Endothelial cell of hepatic sinusoid (primary cell): ENCODE measurements around the gene PRKD3.

Experiments
- in situ Hi-C: cut with HindIII; loops from 2 replicates; pipeline ENCODE4 v1.10.0; 2017; ENCODE audit warnings: low sequenced_read_pairs

Gene PRKD3

DNA sequence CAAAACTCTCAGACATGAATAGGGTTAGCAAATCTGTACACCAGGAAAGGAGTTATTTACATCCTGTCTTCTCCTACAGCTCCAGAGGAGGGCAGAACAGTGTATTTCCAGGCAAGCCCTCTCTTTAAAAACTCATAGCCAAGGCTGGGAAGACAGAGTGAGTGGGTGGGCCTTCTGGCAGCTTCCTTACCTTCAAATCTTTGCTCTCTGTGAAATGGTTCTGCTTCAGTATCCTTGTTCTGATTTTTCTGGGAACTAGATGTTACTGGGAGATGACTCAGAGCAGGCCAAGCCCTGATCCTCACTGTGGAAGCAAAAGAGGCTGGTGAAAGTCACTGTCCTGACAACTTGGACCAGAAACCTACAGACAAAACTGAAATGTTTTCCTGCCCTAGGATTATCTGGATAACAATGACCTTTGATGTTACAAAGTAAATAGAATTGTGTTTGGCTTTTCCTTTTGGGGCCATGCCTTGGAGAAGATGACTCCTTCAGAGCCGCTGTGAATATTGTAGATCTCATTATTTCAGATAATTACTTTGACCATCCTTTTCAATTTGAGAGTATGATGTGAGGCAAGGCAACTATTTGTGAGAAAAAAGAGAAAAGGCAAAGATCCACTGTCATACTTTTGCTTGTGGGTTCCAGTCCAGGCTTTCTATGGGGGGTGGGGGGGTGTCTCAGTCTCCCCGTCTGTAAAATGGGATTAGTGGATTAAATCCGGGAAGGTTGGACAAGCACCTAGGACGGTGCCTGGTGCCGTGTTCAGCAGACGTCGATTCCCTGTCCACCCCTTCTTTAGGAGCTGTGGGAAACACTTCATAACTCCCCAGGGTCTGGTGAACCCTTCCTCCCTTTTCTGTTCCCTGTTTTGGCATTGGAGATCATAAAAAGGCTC lies 19.2 kb upstream of the PRKD3 start:
- in situ Hi-C loops, result no loop called here

- in situ Hi-C loops, result no loop called here
Observed at GRCh38 chr2:37342591-37343220, 18.1 kb upstream of the PRKD3 start.

- in situ Hi-C loops, result no loop called here
Observed at GRCh38 chr2:37340637-37341036, 16.0 kb upstream of the PRKD3 start.

DNA sequence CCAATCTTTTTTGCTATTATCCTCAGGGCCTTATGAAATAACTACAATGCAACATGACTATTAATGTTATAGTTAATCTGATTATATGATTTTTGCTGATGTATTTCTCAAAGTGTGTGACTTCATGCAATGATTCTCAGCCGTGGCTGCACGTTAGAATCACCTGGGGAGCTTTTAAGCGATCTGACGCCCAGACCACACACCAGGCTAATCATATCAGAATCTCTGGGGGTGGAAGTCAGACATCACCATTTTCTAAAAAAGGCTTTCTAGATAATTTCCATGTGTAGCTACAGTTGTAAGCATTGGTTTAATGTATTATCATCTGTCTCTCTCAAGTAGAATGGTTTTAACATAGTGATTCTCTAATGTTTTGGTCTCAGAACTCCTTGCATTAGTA lies 14.3 kb upstream of the PRKD3 start:
- in situ Hi-C loops, result no loop called here

DNA sequence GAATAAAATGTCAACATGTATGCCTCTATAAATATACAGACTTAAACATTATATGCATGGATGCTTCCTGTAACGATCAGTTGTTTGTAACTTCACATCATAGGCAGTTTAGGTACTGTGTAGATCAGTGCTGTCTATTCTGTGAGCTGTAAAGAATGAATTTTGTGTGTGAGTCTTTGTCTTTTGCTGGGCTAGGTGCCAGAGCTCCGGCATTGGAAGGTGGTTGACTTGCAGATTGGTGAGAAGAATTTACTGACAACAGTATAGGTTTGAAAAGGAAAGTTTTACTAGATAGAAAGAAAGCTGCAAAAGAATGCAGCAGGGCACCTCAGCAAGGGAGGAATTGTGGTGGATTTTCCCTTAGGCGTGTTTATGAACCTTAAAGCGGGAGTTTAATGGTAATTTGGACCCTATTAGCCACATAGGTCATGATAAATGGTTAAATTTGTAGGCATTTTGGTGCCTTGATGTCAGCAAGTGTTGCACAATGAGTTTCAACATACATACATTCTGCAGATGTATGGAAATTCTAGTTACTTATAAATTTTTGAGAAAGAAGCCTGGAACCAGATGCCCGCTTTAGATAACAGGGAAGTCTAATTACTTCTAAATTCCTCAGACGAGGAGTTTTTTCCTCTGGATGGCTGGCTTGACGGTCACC lies 13.1 kb upstream of the PRKD3 start:
- in situ Hi-C loops, result no loop called here

DNA sequence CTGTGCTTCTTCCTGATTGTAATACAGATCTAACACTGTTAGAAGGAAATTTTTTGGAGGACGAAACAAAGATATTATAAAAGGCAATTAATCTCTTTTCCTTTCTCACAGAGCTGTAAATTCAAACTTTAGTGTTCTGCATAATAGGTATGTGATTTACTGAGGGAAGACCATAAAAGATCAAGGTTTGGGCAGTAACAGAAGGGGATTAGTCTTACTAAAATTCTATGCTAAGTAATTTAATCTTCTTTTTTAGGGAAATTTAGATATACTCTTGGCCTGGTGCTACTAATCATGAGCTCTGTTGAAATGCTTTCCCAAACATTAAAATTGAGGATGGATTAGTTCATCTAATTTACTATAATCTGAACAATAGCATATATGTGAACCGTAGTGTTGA lies 11.0 kb upstream of the PRKD3 start:
- in situ Hi-C loops, result no loop called here

GRCh38 chr2:37333256-37333655 lies 8.6 kb upstream of the PRKD3 start:
- in situ Hi-C loops, result no loop called here

DNA sequence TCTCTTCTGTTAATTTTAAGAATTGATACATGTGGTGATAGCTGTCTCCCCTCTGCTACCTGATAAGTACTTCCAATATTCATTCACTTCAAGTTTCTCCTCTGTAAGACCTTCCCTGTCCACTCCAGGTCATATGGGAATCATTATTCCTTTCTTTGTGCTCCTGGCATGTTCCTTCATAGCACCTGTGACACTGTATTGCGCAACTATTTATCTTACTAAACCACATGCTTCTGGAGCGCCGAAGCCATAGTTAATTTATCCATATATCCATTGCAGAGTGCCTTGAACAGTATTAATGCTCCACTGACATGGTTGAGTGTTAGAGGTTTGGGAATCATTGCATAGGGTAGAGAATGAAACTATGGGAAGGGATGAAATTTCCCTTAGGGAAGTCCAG lies 7.9 kb upstream of the PRKD3 start:
- in situ Hi-C loops, result no loop called here

- in situ Hi-C loops, result no loop called here
Observed at GRCh38 chr2:37330681-37331080, 6.0 kb upstream of the PRKD3 start.

DNA sequence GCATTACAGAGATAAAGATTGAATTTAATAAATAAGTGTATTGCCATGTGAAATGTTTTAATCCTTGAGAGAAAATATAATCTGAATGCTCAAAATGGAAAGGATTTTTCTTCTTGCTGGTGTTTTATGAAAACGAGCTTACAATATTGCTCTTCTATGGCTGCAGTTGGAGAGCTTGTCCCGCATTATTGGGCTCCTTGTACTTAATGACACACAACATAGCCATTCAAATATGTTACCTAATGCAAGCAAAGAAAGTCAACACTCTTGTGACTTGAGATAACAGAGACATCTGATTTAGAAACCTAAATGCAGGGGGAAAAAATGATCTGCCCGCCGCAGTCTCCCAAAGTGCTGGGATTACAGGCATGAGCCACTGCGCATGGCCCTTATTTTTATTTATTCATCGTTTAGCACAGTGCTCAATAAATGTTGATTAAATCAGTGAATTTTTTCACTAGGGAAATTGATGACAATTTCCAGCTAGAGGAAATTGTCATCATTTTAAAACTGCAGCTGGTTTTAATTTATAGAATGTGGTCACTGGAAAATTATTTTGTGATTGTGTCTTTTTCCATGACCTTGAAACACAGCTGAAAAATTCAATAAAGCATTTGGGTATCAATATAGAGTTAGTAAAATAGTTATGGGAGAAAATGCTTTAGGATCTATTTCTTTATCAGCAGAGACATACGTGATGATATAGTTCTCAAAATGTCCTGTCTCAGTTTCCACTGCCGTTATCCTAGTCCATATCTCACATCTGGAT lies 2.4 kb upstream of the PRKD3 start:
- in situ Hi-C loops, result no loop called here

DNA sequence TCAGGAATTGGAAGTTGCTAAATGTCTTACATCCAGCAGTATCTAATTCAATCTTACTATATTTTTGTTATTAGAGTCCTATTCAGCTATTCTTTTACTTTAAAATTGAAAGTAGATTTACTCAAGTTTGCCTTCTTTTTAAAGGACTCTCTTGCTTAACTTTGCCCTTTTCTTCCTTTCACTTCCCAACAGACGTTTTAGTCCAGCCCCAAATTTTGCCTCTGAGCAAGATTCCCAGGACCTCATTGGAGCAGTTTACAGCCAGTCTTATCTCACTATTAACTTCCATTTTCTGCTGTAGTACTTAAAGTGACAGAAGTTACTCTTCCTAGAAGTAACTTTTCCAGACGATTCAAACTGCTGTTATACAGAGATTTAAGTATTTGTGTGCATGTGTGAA lies 1.7 kb upstream of the PRKD3 start:
- in situ Hi-C loops, result no loop called here

- in situ Hi-C loops, result no loop called here
Observed at GRCh38 chr2:37325625-37326071, 1.0 kb upstream of the PRKD3 start.

DNA sequence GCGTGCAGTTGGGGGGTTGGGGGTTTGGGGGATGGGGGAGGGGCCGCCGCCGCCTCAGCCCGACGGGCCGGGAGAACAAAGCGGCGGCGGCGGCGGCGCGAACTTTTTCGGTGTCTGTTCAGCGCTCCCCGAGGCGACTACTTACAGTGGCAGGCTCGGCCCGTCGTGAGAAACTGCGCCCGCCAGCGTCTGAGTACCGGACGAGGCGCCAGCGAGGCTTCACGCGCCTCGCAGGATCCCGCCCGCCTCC lies 172 bp downstream of the PRKD3 start:
- in situ Hi-C loops, result no loop called here

- in situ Hi-C loops, result no loop called here
Observed at GRCh38 chr2:37323781-37324535, 675 bp downstream of the PRKD3 start.

GRCh38 chr2:37323176-37323780 lies 1.4 kb downstream of the PRKD3 start:
- in situ Hi-C loops, result no loop called here

GRCh38 chr2:37322368-37322767 lies 2.3 kb downstream of the PRKD3 start:
- in situ Hi-C loops, result no loop called here

DNA sequence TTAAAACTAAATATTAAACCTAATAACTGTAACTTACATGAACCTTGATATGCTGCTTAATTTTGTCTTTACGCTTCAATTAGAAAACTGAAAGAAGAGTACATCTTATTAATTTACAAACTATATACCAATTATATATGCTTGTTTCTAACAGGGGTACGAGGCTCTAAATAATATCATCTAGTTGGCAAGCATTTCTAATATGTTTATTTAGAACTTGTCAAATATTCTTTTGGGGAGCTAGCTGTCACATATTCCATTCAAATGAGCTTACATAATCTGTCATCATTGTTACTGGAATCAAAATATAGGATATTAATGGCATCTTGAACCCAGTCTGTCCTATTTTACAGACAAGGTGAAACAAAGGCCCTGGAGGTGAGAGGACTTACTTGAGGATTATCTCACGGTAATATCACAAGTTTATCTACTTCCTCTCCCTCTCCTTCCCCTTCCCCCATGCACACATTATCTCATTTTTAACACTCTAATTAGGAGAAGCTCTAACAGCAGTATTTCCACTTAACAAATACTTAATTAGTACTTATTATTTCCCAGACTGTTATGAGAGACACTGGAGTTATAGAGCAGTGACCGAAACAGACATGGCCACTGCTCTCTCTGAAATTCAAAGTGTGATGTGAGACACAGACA lies 3.5 kb downstream of the PRKD3 start:
- in situ Hi-C loops, result no loop called here

DNA sequence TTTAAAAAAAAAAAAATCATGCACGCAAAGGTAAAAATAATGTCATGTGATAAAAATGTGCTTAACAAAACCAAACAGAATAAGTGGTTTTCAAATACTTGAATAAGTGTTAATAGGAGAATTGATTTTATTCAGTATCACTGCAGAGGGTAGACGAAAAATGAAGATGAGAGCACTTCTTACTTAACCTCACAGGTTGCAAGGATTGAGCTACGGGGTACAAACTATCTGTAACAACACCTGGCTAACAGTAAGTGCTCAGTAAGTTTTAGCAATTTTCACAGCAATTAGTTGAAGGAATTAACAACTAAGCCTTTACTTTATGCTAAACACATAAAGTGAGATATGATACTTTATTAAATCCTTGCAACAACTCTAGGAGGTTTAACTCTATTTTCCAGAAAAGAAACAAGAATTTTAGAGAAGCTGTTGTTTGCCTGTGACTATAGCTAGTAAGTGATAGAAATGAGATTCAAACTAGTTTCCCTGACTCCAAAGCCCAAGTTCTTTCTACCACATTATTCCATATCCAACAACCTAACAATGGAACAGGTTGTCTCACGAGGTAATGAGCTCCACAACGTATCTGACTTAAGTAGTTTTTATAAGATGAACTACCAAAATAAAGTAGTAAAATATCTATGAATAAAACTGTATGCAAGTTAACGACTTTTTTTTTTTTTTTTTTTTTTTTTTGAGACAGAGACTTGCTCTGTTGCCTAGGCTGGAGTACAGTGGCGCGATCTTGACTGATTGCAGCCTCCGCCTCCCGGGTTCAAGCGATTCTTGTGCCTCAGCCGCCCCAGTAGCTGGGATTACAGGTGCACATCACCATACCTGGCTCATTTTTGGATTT lies 4.7 kb downstream of the PRKD3 start:
- in situ Hi-C loops, result no loop called here

- in situ Hi-C loops, result no loop called here
Observed at GRCh38 chr2:37318401-37318800, 6.2 kb downstream of the PRKD3 start.
